DOHH2 (cell line): ENCODE measurements around the gene ADIPOQ.

ENCODE experiments used
- H3F3A ChIP-seq: fragments of 200-600 bp; sonication (generic), shearing (Covaris generic); 2 replicates; pipeline ENCODE4 v1.6.0; 2016; ENCODE audit warnings: antibody characterized with exemption, mild to moderate bottlenecking; ENCODE audit not compliant: control insufficient read depth, insufficient read depth
- H3K27ac ChIP-seq: fragments of 200-600 bp; sonication (generic); 2 replicates; pipeline ENCODE4 v1.5.1; 2014; ENCODE audit warnings: low read depth, mild to moderate bottlenecking, low read length, moderate library complexity
- H3K27me3 ChIP-seq: fragments of 200-600 bp; sonication (generic); 2 replicates; pipeline ENCODE4 v1.6.1; 2014; ENCODE audit warnings: mild to moderate bottlenecking, low read length, mixed read lengths; ENCODE audit not compliant: control insufficient read depth
- H3K36me3 ChIP-seq: fragments of 200-600 bp; sonication (generic); 2 replicates; pipeline ENCODE4 v1.6.1; 2014; ENCODE audit warnings: mild to moderate bottlenecking, low read length, moderate library complexity, mixed read lengths; ENCODE audit not compliant: control insufficient read depth
- H3K4me1 ChIP-seq: fragments of 200-600 bp; sonication (generic); 2 replicates; pipeline ENCODE4 v1.6.1; 2014; ENCODE audit warnings: mild to moderate bottlenecking, low read length, mixed read lengths; ENCODE audit not compliant: control insufficient read depth
- H3K4me2 ChIP-seq: fragments of 200-600 bp; sonication (generic); 2 replicates; pipeline ENCODE4 v1.6.0; 2014; ENCODE audit warnings: mild to moderate bottlenecking, low read length, moderate library complexity
- H3K4me3 ChIP-seq: fragments of 200-600 bp; sonication (generic); 2 replicates; pipeline ENCODE4 v1.5.1; 2014; ENCODE audit warnings: mild to moderate bottlenecking, low read length, mixed read lengths
- H3K79me2 ChIP-seq: fragments of 200-600 bp; sonication (generic); 2 replicates; pipeline ENCODE4 v1.6.1; 2014; ENCODE audit warnings: mild to moderate bottlenecking, low read length, mixed read lengths; ENCODE audit not compliant: control insufficient read depth
- H3K9me2 ChIP-seq: fragments of 200-600 bp; sonication (generic); replicated peaks from 2 replicates; pipeline ENCODE4 v1.6.1; 2014; ENCODE audit warnings: mild to moderate bottlenecking, low read length, mixed read lengths; ENCODE audit not compliant: control insufficient read depth
- H3K9me3 ChIP-seq: fragments of 200-600 bp; sonication (generic); 2 replicates; pipeline ENCODE4 v1.6.1; 2014; ENCODE audit warnings: antibody characterized with exemption, low read length, mixed read lengths; ENCODE audit not compliant: control insufficient read depth, insufficient read depth
- H4K20me1 ChIP-seq: fragments of 200-600 bp; sonication (generic); 2 replicates; pipeline ENCODE4 v1.6.0; 2014; ENCODE audit warnings: low read depth, mild to moderate bottlenecking, antibody characterized with exemption, low read length, moderate library complexity; ENCODE audit not compliant: control insufficient read depth, insufficient read depth
- CTCF ChIP-seq: fragments of 200-600 bp; sonication (generic); IDR thresholded peaks from one replicate; pipeline ENCODE4 v1.5.1; 2014; ENCODE audit warnings: antibody characterized with exemption, mild to moderate bottlenecking, low read depth, low read length; ENCODE audit not compliant: poor library complexity, severe bottlenecking
- EZH2phosphoT487 ChIP-seq: fragments of 200-600 bp; sonication (generic); IDR thresholded peaks from 2 replicates; pipeline ENCODE4 v1.6.1; 2017; ENCODE audit warnings: borderline replicate concordance, mild to moderate bottlenecking, antibody characterized with exemption, low read length, moderate library complexity, mixed read lengths

Gene ADIPOQ

GRCh38 chr3:186839874-186840641 is 2.5 kb upstream of the ADIPOQ start:
- H3K27me3 ChIP-seq: peaks cover 11% of the 10 kb centered on the region
- no peaks in the 10 kb centered on the region for H3K36me3 ChIP-seq
- H3K9me2 ChIP-seq: no peaks in the 10 kb centered on the region
- H3K4me2 ChIP-seq: no peak overlapping the region
- no peak overlapping the region for H3K27ac ChIP-seq
- H3F3A ChIP-seq: no peaks in the 10 kb centered on the region
- H4K20me1 ChIP-seq: no peaks in the 10 kb centered on the region
- no peaks in the 10 kb centered on the region for H3K4me1 ChIP-seq
- no peaks in the 10 kb centered on the region for H3K9me3 ChIP-seq
- no peak for TF ChIP-seq EZH2phosphoT487
- TF ChIP-seq CTCF: no peak
- no peaks in the 10 kb centered on the region for H3K79me2 ChIP-seq
- no peak overlapping the region for H3K4me3 ChIP-seq

GRCh38 chr3:186841620-186842019 is 890 bp upstream of the ADIPOQ start:
- Histone ChIP-seq H3K27ac (no peak overlapping the region), H3K27me3 (peaks cover 17% of the 10 kb centered on the region), H3K9me3 (no peaks in the 10 kb centered on the region), H3K4me3 (no peak overlapping the region), H3F3A (no peaks in the 10 kb centered on the region), H3K36me3 (no peaks in the 10 kb centered on the region), H3K4me1 (no peaks in the 10 kb centered on the region), H3K9me2 (no peaks in the 10 kb centered on the region), H4K20me1 (no peaks in the 10 kb centered on the region), H3K4me2 (no peak overlapping the region), H3K79me2 (no peaks in the 10 kb centered on the region)
- TF ChIP-seq CTCF (no peak), EZH2phosphoT487 (no peak)

- no peaks in the 10 kb centered on the region for H3K36me3 ChIP-seq
- H4K20me1 ChIP-seq: no peaks in the 10 kb centered on the region
- H3K27me3 ChIP-seq: peaks cover 22% of the 10 kb centered on the region
- H3F3A ChIP-seq: no peaks in the 10 kb centered on the region
- H3K9me3 ChIP-seq: no peaks in the 10 kb centered on the region
- H3K9me2 ChIP-seq: no peaks in the 10 kb centered on the region
- no peaks in the 10 kb centered on the region for H3K79me2 ChIP-seq
- no peak overlapping the region for H3K4me3 ChIP-seq
- no peak overlapping the region for H3K27ac ChIP-seq
- TF ChIP-seq CTCF (no peak), EZH2phosphoT487 (no peak)
- H3K4me1 ChIP-seq: no peaks in the 10 kb centered on the region
- no peak overlapping the region for H3K4me2 ChIP-seq
Measured at GRCh38 chr3:186843039-186843432, 526 bp downstream of the ADIPOQ start.
